ENCODE data around the gene CD300LF. TPM values are rescaled to one million over a fixed set of nuclear protein-coding genes. Genes with fewer than 3 reads are reported as not detected.

CD300LF gene
- total RNA-seq, 4 donors from 2014 or later = 0.27 to 0.41 TPM; not detected in 2

GRCh38 chr17:74682471-74683190 lies 30.1 kb downstream of the CD300LF start:
- no peak overlapping the region for H3K27ac ChIP-seq
- H3K4me1 ChIP-seq = no peaks in the 10 kb centered on the region
- no peaks in the 10 kb centered on the region for H3K36me3 ChIP-seq
- intact Hi-C loops (cut with DNase I; ENCODE audit: low total_unique reads) = no loop called here
- no peaks in the 10 kb centered on the region for H3K27me3 ChIP-seq
- TF ChIP-seq POLR2A (IDR thresholded peaks at IDR 0.05) (no peak), CTCF (IDR thresholded peaks at IDR 0.05) (no peak)
- H3K9me3 ChIP-seq = no peaks in the 10 kb centered on the region
- no peak overlapping the region for H3K4me3 ChIP-seq
- DNase-seq = no peak

- no peak for TF ChIP-seq POLR2A (IDR thresholded peaks at IDR 0.05)
- TF ChIP-seq CTCF (IDR thresholded peaks at IDR 0.05) = no peak
- no peaks in the 10 kb centered on the region for H3K4me1 ChIP-seq
- H3K4me3 ChIP-seq = no peak overlapping the region
- H3K9me3 ChIP-seq = no peaks in the 10 kb centered on the region
- no peaks in the 10 kb centered on the region for H3K27me3 ChIP-seq
- intact Hi-C loops (cut with DNase I; ENCODE audit: low total_unique reads) = no loop called here
- no peak overlapping the region for H3K27ac ChIP-seq
- H3K36me3 ChIP-seq = no peaks in the 10 kb centered on the region
- no peak for DNase-seq
Measured at GRCh38 chr17:74682028-74682427, 30.7 kb downstream of the CD300LF start.

- H3K36me3 ChIP-seq = no peaks in the 10 kb centered on the region
- no peak for TF ChIP-seq POLR2A (IDR thresholded peaks at IDR 0.05)
- TF ChIP-seq CTCF (IDR thresholded peaks at IDR 0.05) = no peak
- DNase-seq = no peak
- H3K4me1 ChIP-seq = no peaks in the 10 kb centered on the region
- H3K9me3 ChIP-seq = no peaks in the 10 kb centered on the region
- H3K4me3 ChIP-seq = no peak overlapping the region
- H3K27me3 ChIP-seq = no peaks in the 10 kb centered on the region
- no peak overlapping the region for H3K27ac ChIP-seq
- intact Hi-C loops (cut with DNase I; ENCODE audit: low total_unique reads) = no loop called here
Measured at GRCh38 chr17:74680941-74681340, 31.8 kb downstream of the CD300LF start.

- Histone ChIP-seq H3K9me3 (no peaks in the 10 kb centered on the region), H3K27ac (no peak overlapping the region), H3K36me3 (no peaks in the 10 kb centered on the region), H3K4me3 (no peak overlapping the region), H3K27me3 (no peaks in the 10 kb centered on the region), H3K4me1 (no peaks in the 10 kb centered on the region)
- no peak for DNase-seq
- intact Hi-C loops (cut with DNase I; ENCODE audit: low total_unique reads) = no loop called here
- no peak for TF ChIP-seq CTCF (IDR thresholded peaks at IDR 0.05)
- TF ChIP-seq POLR2A (IDR thresholded peaks at IDR 0.05) = no peak
Measured at GRCh38 chr17:74680213-74680612, 32.5 kb downstream of the CD300LF start.

GRCh38 chr17:74679374-74679773 lies 33.3 kb downstream of the CD300LF start:
- H3K9me3 ChIP-seq = no peaks in the 10 kb centered on the region
- DNase-seq = no peak
- intact Hi-C loops (cut with DNase I; ENCODE audit: low total_unique reads) = no loop called here
- no peaks in the 10 kb centered on the region for H3K27me3 ChIP-seq
- H3K36me3 ChIP-seq = no peaks in the 10 kb centered on the region
- H3K27ac ChIP-seq = no peak overlapping the region
- H3K4me3 ChIP-seq = no peak overlapping the region
- no peaks in the 10 kb centered on the region for H3K4me1 ChIP-seq
- no peak for TF ChIP-seq CTCF (IDR thresholded peaks at IDR 0.05)
- TF ChIP-seq POLR2A (IDR thresholded peaks at IDR 0.05) = no peak

Data from uterus (tissue), 4 donors.